Heart right ventricle (tissue), 16 donors: ENCODE measurements around the gene CEACAM19. TPM values are rescaled to one million over a fixed set of nuclear protein-coding genes. Genes with fewer than 3 reads are reported as not detected.

Source experiments
- ATAC-seq, 8 donors: fragments of 200-7000 bp; cut with Tn5 transposase; one replicate each; pipeline ENCODE4 v1.9.1; 2020; ENCODE audit warnings: mild to moderate bottlenecking in 8 of 8, moderate library complexity in 8 of 8, moderate number of reproducible peaks in 1 of 8
- DNase-seq, 2 donors: peaks; one replicate each; pipeline ENCODE4 v3.0.0-alpha.2; 2020
- H3K27ac ChIP-seq, 10 donors: fragments of 200-600 bp; sonication (generic) in 2 of 10; one replicate each; pipeline versions ENCODE4 v1.5.0 to v1.8.0; 2020 to 2022; ENCODE audit warnings: mild to moderate bottlenecking in 3 of 10
- H3K27me3 ChIP-seq, 7 donors: fragments of 200-600 bp; one replicate each; pipeline ENCODE4 v1.8.0; 2021 to 2022; ENCODE audit warnings: mild to moderate bottlenecking in 2 of 7
- H3K36me3 ChIP-seq, 9 donors: fragments of 200-600 bp; sonication (generic) in 1 of 9; one replicate each; pipeline versions ENCODE4 v1.5.0 to v1.8.0; 2020 to 2022; ENCODE audit warnings: mild to moderate bottlenecking in 2 of 9
- H3K4me1 ChIP-seq, 9 donors: fragments of 200-600 bp; sonication (generic) in 1 of 9; one replicate each; pipeline versions ENCODE4 v1.5.0 to v1.8.0; 2020 to 2022; ENCODE audit warnings: mild to moderate bottlenecking in 4 of 9
- H3K4me3 ChIP-seq, 10 donors: fragments of 200-600 bp; sonication (generic) in 2 of 10; one replicate each; pipeline versions ENCODE4 v1.5.0 to v1.8.0; 2020 to 2022; ENCODE audit warnings: mild to moderate bottlenecking in 7 of 10, moderate library complexity in 2 of 10
- H3K9me3 ChIP-seq, 11 donors: fragments of 200-600 bp in 10 of 11; sonication (generic) in 2 of 11; one replicate each; pipeline versions ENCODE4 v1.5.0 to v1.8.0; 2013 to 2022; ENCODE audit warnings: mild to moderate bottlenecking in 2 of 11, control low read depth in 1 of 11, moderate library complexity in 1 of 11
- CTCF ChIP-seq, 9 donors: fragments of 200-600 bp; sonication (generic) in 2 of 9; IDR thresholded peaks; one replicate each; pipeline versions ENCODE4 v1.5.0 to v1.8.0; 2021 to 2022; ENCODE audit warnings: antibody characterized with exemption in 9 of 9, mild to moderate bottlenecking in 5 of 9, moderate library complexity in 1 of 9
- WGBS, 2 donors: extraction: QIAGEN DNeasy Blood & Tissue Kit; methylation state at CpG; one replicate each; pipeline ENCODE4 v1.1.7; 2013; ENCODE audit warnings: inconsistent platforms in 1 of 2; 5-methylcytosine and 5-hydroxymethylcytosine counted together
- intact Hi-C, 10 donors: fragments of 100-400 bp; cut with DNase I; formaldehyde crosslinking; loops; one replicate each; pipeline versions ENCODE4 v1.11.1 to v1.14.2; 2022
- polyA plus RNA-seq, 2 donors: library from polyadenylated mRNA; stranded (reverse); fragments of 200-250 nt; gene quantifications; one replicate each; pipeline ENCODE4 v1.2.3, GENCODE V29; 2013
- total RNA-seq, 10 donors: library from RNA; stranded (reverse); fragmentation: NEBNext Ultra II Directional in 3 of 10; extraction: Animal tissue kit (Norgen Biotek cat#: 25700) in 3 of 10; gene quantifications; one replicate each; pipeline versions ENCODE4 v1.2.1 to v1.2.4, GENCODE V29; 2021 to 2023
- donor health status: Arrhythmogenic right ventricular cardiomyopathy.
- donor health status: ischemic (EF 13 %, LVEDD 7.1; RV severe dilation, severe dysfunction).
- donor health status: healthy with polysubstance abuse.
- donor health status: DM: no; HTN: yes; CAD: no.
- donor health status: DM: no; HTN: no; CAD: no.
- donor health status: ischemic (EF 25% LVEDD 6.9; RV normal size, moderate dysfunction).
- donor health status: ischemic (EF 25% LVEDD 5.7; RV mildly dilated, moderate dysfunction).
- donor health status: healthy.
- donor health status: DM: yes; HTN: yes; CAD: no.
- donor health status: Ischemic cardiomyopathy.
- donor health status: ischemic (EF 35%, LVEDD 5.7; RV mildly dilated, moderate dysfunction).
- donor health status: nonischemic (EF 11% LVEDD 7.7; RV severe dilation, severe dysfunction).
- donor health status: DM: yes; HTN: yes; CAD: no.
- donor health status: PGD.
- donor health status: ischemic (EF 29% LVEDD 5.4; RV normal size, mild dysfunction).
- donor health status: nonischemic (EF 23%, LVEDD 6.1; RV moderate dilation, normal function).

Gene CEACAM19
- total and polyA plus RNA-seq, 12 donors = 3.3 to 36.8 (median 5.5) TPM

- Histone ChIP-seq H3K27me3 (no peaks in the 10 kb centered on the region), H3K9me3 (peaks cover 0 to 4% (median 0%) of the 10 kb centered on the region in 11 donors), H3K27ac (peak overlapping the region in 3 of 10 donors; percentile 23 to 66 (median 56)), H3K4me1 (peaks cover 0 to 29% (median 13%) of the 10 kb centered on the region in 9 donors), H3K36me3 (no peaks in the 10 kb centered on the region), H3K4me3 (peak overlapping the region in 2 of 10 donors; percentile 24 to 34)
- no peak for DNase-seq
- TF ChIP-seq CTCF (IDR thresholded peaks at IDR 0.05) = no peak
- WGBS, 2 donors = 94 to 100% methylated on average over 2 of the region's 2 CpGs
- intact Hi-C loops = no loop called here
- no peak for ATAC-seq
Observed at GRCh38 chr19:44634785-44635184, 36.5 kb upstream of the CEACAM19 start.

GRCh38 chr19:44635581-44636438, 35.5 kb upstream of the CEACAM19 start:
- intact Hi-C loops = no loop called here
- H3K4me3 ChIP-seq = no peak overlapping the region
- H3K27ac ChIP-seq = peak overlapping the region in 1 of 10 donors; percentile 53
- peaks cover 0 to 29% (median 19%) of the 10 kb centered on the region in 9 donors for H3K4me1 ChIP-seq
- H3K9me3 ChIP-seq = peaks cover 0 to 4% (median 0%) of the 10 kb centered on the region in 11 donors
- DNase-seq = no peak
- 79 to 80% methylated on average over 3 of the region's 3 CpGs for WGBS, 2 donors
- H3K27me3 ChIP-seq = no peaks in the 10 kb centered on the region
- TF ChIP-seq CTCF (IDR thresholded peaks at IDR 0.05) = no peak
- no peaks in the 10 kb centered on the region for H3K36me3 ChIP-seq
- ATAC-seq = peak in 5 of 8 donors; percentile 34 to 55 (median 55)

GRCh38 chr19:44636439-44637389, 34.6 kb upstream of the CEACAM19 start:
- Histone ChIP-seq H3K4me1 (peaks cover 0 to 29% (median 19%) of the 10 kb centered on the region in 9 donors), H3K27me3 (no peaks in the 10 kb centered on the region), H3K9me3 (peaks cover 0 to 4% (median 0%) of the 10 kb centered on the region in 11 donors), H3K27ac (no peak overlapping the region), H3K4me3 (no peak overlapping the region), H3K36me3 (no peaks in the 10 kb centered on the region)
- DNase-seq (no peak), ATAC-seq (no peak)
- intact Hi-C loops = no loop called here
- WGBS, 2 donors = 81 to 85% methylated on average over 11 of the region's 11 CpGs
- no peak for TF ChIP-seq CTCF (IDR thresholded peaks at IDR 0.05)

- Histone ChIP-seq H3K36me3 (no peaks in the 10 kb centered on the region), H3K4me1 (peaks cover 0 to 29% (median 19%) of the 10 kb centered on the region in 9 donors), H3K4me3 (no peak overlapping the region), H3K9me3 (peaks cover 0 to 4% (median 0%) of the 10 kb centered on the region in 11 donors), H3K27ac (no peak overlapping the region), H3K27me3 (no peaks in the 10 kb centered on the region)
- no peak for ATAC-seq
- 92 to 95% methylated on average over 5 of the region's 5 CpGs for WGBS, 2 donors
- no peak for DNase-seq
- TF ChIP-seq CTCF (IDR thresholded peaks at IDR 0.05) = no peak
- intact Hi-C loops = no loop called here
Observed at GRCh38 chr19:44637390-44637764, 33.9 kb upstream of the CEACAM19 start.
